Activated B cell treated with CpG ODN at 0.5 μM for 24 hours (primary cell): ENCODE results near the gene ZNF664. TPM values are rescaled to one million over a fixed set of nuclear protein-coding genes. Genes with fewer than 3 reads are reported as not detected.

Experiments used
- ATAC-seq: fragments of 200-7000 bp; cut with Tn5 transposase; one replicate; pipeline ENCODE4 v1.10.0; 2021; ENCODE audit warnings: low read depth, mild to moderate bottlenecking, moderate library complexity
- CTCF ChIA-PET: fragments of 350-600 bp; sonication (Branson Sonifier 250); formaldehyde crosslinking; loops from one replicate; lab custom pipeline; 2021; ENCODE audit warnings: antibody characterized with exemption; lab: Charles Lee
- POLR2A ChIA-PET: fragments of 350-600 bp; sonication (Branson Sonifier 250); formaldehyde crosslinking; loops from one replicate; lab custom pipeline; 2021; ENCODE audit warnings: antibody characterized with exemption; lab: Charles Lee
- DNase-seq: peaks from one replicate; pipeline ENCODE4 v3.0.0; 2022
- H3K27ac Mint-ChIP-seq: one replicate; pipeline ENCODE4 v1.8.0; 2020; ENCODE audit warnings: mixed read lengths
- H3K27me3 Mint-ChIP-seq: one replicate; pipeline ENCODE4 v1.8.0; 2021; ENCODE audit warnings: mixed read lengths
- H3K36me3 Mint-ChIP-seq: one replicate; pipeline ENCODE4 v1.8.0; 2021; ENCODE audit warnings: low read depth, mixed read lengths
- H3K4me1 Mint-ChIP-seq: one replicate; pipeline ENCODE4 v1.8.0; 2021; ENCODE audit warnings: mixed read lengths
- H3K4me3 Mint-ChIP-seq: one replicate; pipeline ENCODE4 v1.8.0; 2020; ENCODE audit warnings: mild to moderate bottlenecking, mixed read lengths
- H3K9me3 Mint-ChIP-seq: one replicate; pipeline ENCODE4 v1.8.0; 2020; ENCODE audit warnings: mixed read lengths
- CTCF ChIP-seq: fragments of 200-600 bp; IDR thresholded peaks from one replicate; pipeline ENCODE4 v1.8.0; 2022; ENCODE audit warnings: antibody characterized with exemption, mild to moderate bottlenecking
- intact Hi-C: fragments of 100-400 bp; cut with micrococcal nuclease; formaldehyde crosslinking; loops from one replicate; pipeline ENCODE4 v1.15.1; 2024
- total RNA-seq: library from RNA; stranded (reverse); gene quantifications from 2 replicates; pipeline ENCODE4 v1.2.3, GENCODE V29; 2022

The ZNF664 gene
- total RNA-seq, 1 donor from 2014 or later = 40.7 TPM

GRCh38 chr12:123960856-123961255, 12.2 kb upstream of the ZNF664 start:
- ChIA-PET CTCF (interaction anchor here (0.9 to 1.1 kb wide), 2 partner anchors 23 to 55 kb away, joined by 3 read pairs; no protein-coding TSS in a partner anchor), POLR2A (no interaction called here)
- H3K4me3 Mint-ChIP-seq = no peak overlapping the region
- ATAC-seq (no peak), DNase-seq (no peak)
- no peaks in the 10 kb centered on the region for H3K36me3 Mint-ChIP-seq
- no peak overlapping the region for H3K27ac Mint-ChIP-seq
- no peaks in the 10 kb centered on the region for H3K27me3 Mint-ChIP-seq
- no peaks in the 10 kb centered on the region for H3K4me1 Mint-ChIP-seq
- no peaks in the 10 kb centered on the region for H3K9me3 Mint-ChIP-seq
- no peak for TF ChIP-seq CTCF
- intact Hi-C loops = no loop called here

- no peaks in the 10 kb centered on the region for H3K36me3 Mint-ChIP-seq
- CTCF ChIA-PET = interaction anchor here (0.9 to 1.2 kb wide), 3 partner anchors 10 to 56 kb away, joined by 3 to 4 read pairs (median 3); no protein-coding TSS in a partner anchor
- DNase-seq (no peak), ATAC-seq (no peak)
- H3K27ac Mint-ChIP-seq = no peak overlapping the region
- intact Hi-C loops = no loop called here
- no peak overlapping the region for H3K4me3 Mint-ChIP-seq
- no peaks in the 10 kb centered on the region for H3K27me3 Mint-ChIP-seq
- TF ChIP-seq CTCF = no peak
- no peaks in the 10 kb centered on the region for H3K9me3 Mint-ChIP-seq
- no peaks in the 10 kb centered on the region for H3K4me1 Mint-ChIP-seq
- POLR2A ChIA-PET = no interaction called here
Observed at GRCh38 chr12:123961585-123962345, 11.2 kb upstream of the ZNF664 start.

DNA sequence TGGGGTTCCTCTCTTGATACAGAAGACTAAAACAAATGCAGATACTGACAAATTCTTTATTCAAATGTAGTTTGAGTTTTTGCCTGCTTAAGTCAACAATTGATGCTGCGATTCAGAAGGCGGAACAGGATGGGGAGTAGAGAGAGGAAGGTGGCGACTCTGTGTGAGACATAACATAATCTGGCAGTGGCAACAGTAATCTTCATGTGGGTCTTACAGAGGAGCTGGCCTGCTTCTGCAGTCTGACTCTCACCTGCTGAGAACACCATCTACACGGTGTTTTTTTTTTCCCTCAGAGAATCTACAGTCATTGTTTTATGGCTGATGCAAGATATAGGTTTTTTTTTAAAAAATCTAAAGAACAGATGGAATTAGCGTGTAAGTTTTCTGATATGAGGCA, 10.5 kb upstream of the ZNF664 start:
- H3K9me3 Mint-ChIP-seq = no peaks in the 10 kb centered on the region
- ChIA-PET POLR2A (no interaction called here), CTCF (interaction anchor here (0.9 to 1.2 kb wide), 2 partner anchors 9 to 24 kb away, joined by 3 to 4 read pairs; no protein-coding TSS in a partner anchor)
- no peak overlapping the region for H3K4me3 Mint-ChIP-seq
- no peak for ATAC-seq
- H3K4me1 Mint-ChIP-seq = peaks cover 3% of the 10 kb centered on the region
- peaks cover 3% of the 10 kb centered on the region for H3K36me3 Mint-ChIP-seq
- TF ChIP-seq CTCF = no peak
- intact Hi-C loops = no loop called here
- no peak for DNase-seq
- H3K27me3 Mint-ChIP-seq = no peaks in the 10 kb centered on the region
- no peak overlapping the region for H3K27ac Mint-ChIP-seq

DNA sequence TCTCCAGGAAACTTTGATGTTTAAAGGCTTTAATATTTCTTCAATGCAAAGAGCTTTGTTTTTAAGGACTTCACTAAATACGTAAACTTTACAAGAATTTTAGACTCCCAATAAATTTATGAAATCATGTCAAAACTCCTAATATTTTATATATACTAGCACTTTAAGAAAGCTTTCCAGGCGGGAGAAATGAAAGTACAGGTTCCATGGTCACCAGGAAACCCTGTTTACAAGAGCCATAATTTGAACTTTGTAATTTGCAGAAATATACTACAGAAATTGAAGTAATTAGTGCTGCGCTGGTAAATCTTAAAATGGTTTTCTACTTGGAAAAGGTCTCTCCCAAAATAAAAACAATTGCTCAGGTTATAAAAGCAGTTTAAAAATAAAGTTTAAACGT, 9.2 kb upstream of the ZNF664 start:
- Mint-ChIP-seq H3K27ac (no peak overlapping the region), H3K27me3 (no peaks in the 10 kb centered on the region), H3K36me3 (peaks cover 7% of the 10 kb centered on the region), H3K9me3 (no peaks in the 10 kb centered on the region), H3K4me1 (peaks cover 3% of the 10 kb centered on the region), H3K4me3 (no peak overlapping the region)
- ChIA-PET POLR2A (interaction anchor here (1.1 kb wide), 1 partner anchor 9 kb away, joined by 3 read pairs; the partner anchor contains the start of genes CCDC92 and ZNF664), CTCF (interaction anchor here (1.2 kb wide), 1 partner anchor 19 kb away, joined by 3 read pairs; no protein-coding TSS in a partner anchor)
- no peak for TF ChIP-seq CTCF
- no peak for DNase-seq
- ATAC-seq = no peak
- intact Hi-C loops = no loop called here

GRCh38 chr12:123965382-123965781, 7.6 kb upstream of the ZNF664 start:
- H3K9me3 Mint-ChIP-seq = no peaks in the 10 kb centered on the region
- no peak for DNase-seq
- no peak for TF ChIP-seq CTCF
- H3K4me3 Mint-ChIP-seq = no peak overlapping the region
- peaks cover 7% of the 10 kb centered on the region for H3K36me3 Mint-ChIP-seq
- CTCF ChIA-PET = no interaction called here
- no peak for ATAC-seq
- H3K4me1 Mint-ChIP-seq = peaks cover 3% of the 10 kb centered on the region
- POLR2A ChIA-PET = no interaction called here
- intact Hi-C loops = no loop called here
- no peak overlapping the region for H3K27ac Mint-ChIP-seq
- no peaks in the 10 kb centered on the region for H3K27me3 Mint-ChIP-seq
